Esophagus muscularis mucosa (tissue), 4 donors: Measurements from ENCODE around the gene SNIP1. TPM values are rescaled to one million over a fixed set of nuclear protein-coding genes. Genes with fewer than 3 reads are reported as not detected.

ENCODE experiments used
- DNase-seq: peaks from one replicate; pipeline ENCODE4 v3.0.0-alpha.2; 2017; ENCODE audit errors: extremely low spot score
- H3K27ac ChIP-seq, 4 donors: fragments of 200-600 bp; sonication (generic); replicated peaks in 1 of 4; 1 replicate in 3 of 4; 2 replicates in 1 of 4; pipeline ENCODE4 v1.5.1; 2016 to 2019; ENCODE audit warnings: mild to moderate bottlenecking in 1 of 4
- H3K27me3 ChIP-seq, 4 donors: fragments of 200-600 bp; sonication (generic); one replicate each; pipeline versions ENCODE4 v1.5.1 to v1.6.0; 2016 to 2019
- H3K36me3 ChIP-seq, 4 donors: fragments of 200-600 bp; sonication (generic); one replicate each; pipeline ENCODE4 v1.5.1; 2016 to 2019
- H3K4me1 ChIP-seq, 4 donors: fragments of 200-600 bp; sonication (generic); one replicate each; pipeline ENCODE4 v1.5.1; 2016 to 2019
- H3K4me3 ChIP-seq, 4 donors: fragments of 200-600 bp; sonication (generic); 1 replicate in 2 of 4; 2 replicates in 2 of 4; pipeline ENCODE4 v1.5.1; 2016 to 2019; ENCODE audit warnings: mild to moderate bottlenecking in 4 of 4, moderate library complexity in 1 of 4
- H3K9me3 ChIP-seq, 4 donors: fragments of 200-600 bp; sonication (generic); 1 replicate in 3 of 4; 2 replicates in 1 of 4; pipeline ENCODE4 v1.5.1; 2016 to 2019
- CTCF ChIP-seq, 3 experiments: fragments of 200-600 bp in 2 of 3; fragments of 450-650 bp in 1 of 3; sonication (generic) in 2 of 3; IDR thresholded peaks; one replicate each; pipeline ENCODE4 v1.5.1; 2017 to 2019; ENCODE audit warnings: antibody characterized with exemption in 3 of 3, mild to moderate bottlenecking in 2 of 3, moderate library complexity in 1 of 3
- EP300 ChIP-seq: sonication (generic); formaldehyde crosslinking; IDR thresholded peaks from one replicate; pipeline ENCODE4 v1.6.1; 2017; ENCODE audit warnings: antibody characterized with exemption
- POLR2A ChIP-seq: fragments of 450-650 bp; IDR thresholded peaks from one replicate; pipeline ENCODE4 v1.6.1; 2017; ENCODE audit warnings: antibody characterized with exemption, moderate library complexity, mild to moderate bottlenecking, low read depth
- POLR2AphosphoS5 ChIP-seq, 2 donors: sonication (generic); formaldehyde crosslinking; IDR thresholded peaks; one replicate each; pipeline ENCODE4 v1.6.1; 2017; ENCODE audit warnings: antibody characterized with exemption in 2 of 2
- WGBS: methylation state at CpG from one replicate; pipeline ENCODE4 v1.1.5; 2018; 5-methylcytosine and 5-hydroxymethylcytosine counted together
- intact Hi-C: fragments of 100-400 bp; cut with DNase I; formaldehyde crosslinking; loops from one replicate; pipeline ENCODE4 v1.15.1; 2023
- small RNA-seq, 3 donors: library from RNA; depleted of rRNA; stranded (forward); fragments of <200 nt; gene quantifications; one replicate each; pipeline ENCODE3, GENCODE V24; 2016
- total RNA-seq, 4 donors: library from RNA; depleted of rRNA; stranded (reverse); fragments of >200 nt; gene quantifications; one replicate each; pipeline versions ENCODE4 v1.1.0 to v1.2.1, GENCODE V29; 2016

The SNIP1 gene
- total RNA-seq, 4 donors from 2014 or later, result 9.8 to 19.9 (median 12.1) TPM

GRCh38 chr1:37487619-37487984, 66.5 kb downstream of the SNIP1 start:
- H3K27me3 ChIP-seq, result no peaks in the 10 kb centered on the region
- H3K27ac ChIP-seq, result peak overlapping the region; percentile 72 to 83 (median 76)
- peaks cover 29 to 43% (median 39%) of the 10 kb centered on the region in 4 donors for H3K4me1 ChIP-seq
- no peak for DNase-seq
- no peak overlapping the region for H3K4me3 ChIP-seq
- H3K36me3 ChIP-seq, result peaks cover 39 to 75% (median 63%) of the 10 kb centered on the region in 4 donors
- WGBS, result 83% methylated on average over 5 of the region's 5 CpGs
- no peak for TF ChIP-seq EP300
- TF ChIP-seq CTCF (IDR thresholded peaks at IDR 0.05), result peak in 1 of 3 experiments; percentile 10
- no peaks in the 10 kb centered on the region for H3K9me3 ChIP-seq
- intact Hi-C loops, result loop anchor here (1.0 kb wide), 1 partner anchor 32 kb away; no protein-coding TSS in a partner anchor

GRCh38 chr1:37486680-37487618, 67.1 kb downstream of the SNIP1 start:
- peaks cover 39 to 75% (median 63%) of the 10 kb centered on the region in 4 donors for H3K36me3 ChIP-seq
- TF ChIP-seq EP300, result no peak
- no peak for TF ChIP-seq POLR2A
- peak in 2 of 3 experiments; percentile 99 for TF ChIP-seq CTCF (IDR thresholded peaks at IDR 0.05)
- peak; percentile 64 to 70 for TF ChIP-seq POLR2AphosphoS5 (IDR thresholded peaks at IDR 0.05)

DNA sequence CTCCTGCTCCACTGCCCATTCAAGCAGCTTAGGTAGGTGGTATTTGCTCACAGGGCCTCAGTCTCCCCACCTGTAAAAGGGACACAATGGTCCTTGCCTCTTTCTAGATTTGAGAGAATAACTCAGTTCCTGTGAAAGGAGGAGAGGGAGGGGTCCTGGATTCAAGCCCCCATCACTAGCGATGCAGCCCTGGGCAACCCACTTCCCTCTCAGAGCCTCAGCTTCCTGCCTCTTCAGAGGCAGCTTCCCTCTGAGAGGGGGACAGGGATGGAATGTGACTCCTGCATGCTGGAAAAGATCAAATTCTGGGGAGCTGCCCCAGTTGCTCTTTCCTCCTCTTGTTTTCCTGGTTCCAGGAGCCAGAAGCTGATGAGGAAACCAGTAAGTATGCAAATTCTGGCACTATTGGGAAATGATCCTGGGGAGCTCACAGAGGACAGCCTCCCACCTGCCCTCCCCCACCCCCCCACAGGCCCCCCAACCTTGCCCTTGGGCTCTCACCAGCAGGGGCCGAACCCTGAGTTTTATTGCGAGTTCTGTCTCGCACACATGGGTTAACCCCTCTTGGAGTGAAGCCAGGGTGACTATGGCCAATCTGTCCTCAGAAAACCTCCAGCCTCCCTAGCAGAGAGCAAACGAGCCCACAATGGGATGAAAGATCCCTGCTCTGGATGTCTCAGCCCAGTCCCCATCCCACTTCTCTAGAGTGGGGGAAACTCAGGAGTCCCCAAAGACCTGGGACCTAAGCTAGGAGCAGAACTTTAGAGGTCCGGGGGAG, 68.0 kb downstream of the SNIP1 start:
- Histone ChIP-seq H3K4me1 (peaks cover 29 to 49% (median 41%) of the 10 kb centered on the region in 4 donors), H3K9me3 (no peaks in the 10 kb centered on the region), H3K4me3 (no peak overlapping the region), H3K27me3 (no peaks in the 10 kb centered on the region), H3K36me3 (peaks cover 41 to 75% (median 64%) of the 10 kb centered on the region in 4 donors), H3K27ac (peak overlapping the region; percentile 72 to 83 (median 76))
- intact Hi-C loops, result no loop called here
- no peak for DNase-seq
- WGBS, result 72% methylated on average over 1 of the region's 6 CpGs
- TF ChIP-seq POLR2A (no peak), EP300 (no peak)

More at GRCh38 chr1:37486680-37487618, 67.1 kb downstream of the SNIP1 start:
- intact Hi-C loops, result loop anchor here (1.0 kb wide), 1 partner anchor 32 kb away; no protein-coding TSS in a partner anchor
- peak overlapping the region; percentile 72 to 83 (median 76) for H3K27ac ChIP-seq
- no peaks in the 10 kb centered on the region for H3K9me3 ChIP-seq
- H3K27me3 ChIP-seq, result no peaks in the 10 kb centered on the region
- WGBS, result 10% methylated on average over 8 of the region's 10 CpGs
- peaks cover 29 to 43% (median 39%) of the 10 kb centered on the region in 4 donors for H3K4me1 ChIP-seq
- no peak overlapping the region for H3K4me3 ChIP-seq
- peak; percentile 95 for DNase-seq

Small RNA genes within 50 kb of the gene (small RNA-seq; reads per million reads assigned to genes)
- gene AL034379.1 (0 reads per million in 3 donors), gene MIR5581 (0 reads per million in 3 donors)

Other genes starting within 250 kb of the SNIP1 start
- 10 to 100 TPM in 3 of 4 donors, 1 to 10 TPM in 1; 9.6 to 23.5 (median 11.7) TPM for gene ZC3H12A, start 79.7 kb downstream of the SNIP1 start, total RNA-seq
- gene MEAF6, start 39.5 kb downstream of the SNIP1 start, total RNA-seq, result 100 to 1,000 TPM in 1 of 4 donors, 10 to 100 TPM in 3; 55.2 to 100 (median 78.3) TPM
- 10 to 100 TPM; 10.4 to 15.7 (median 13.6) TPM for gene DNALI1, start 2.6 kb upstream of the SNIP1 start, total RNA-seq
- gene GNL2, start 41.6 kb upstream of the SNIP1 start, total RNA-seq, result 10 to 100 TPM; 25.1 to 36.4 (median 27.0) TPM
- 1 to 10 TPM; 1.0 to 1.8 (median 1.5) TPM for gene RSPO1, start 80.6 kb upstream of the SNIP1 start, total RNA-seq
- gene CDCA8, start 138.2 kb upstream of the SNIP1 start, total RNA-seq, result under 1 TPM in 3 of 4 donors, not detected in 1; 0.26 to 0.42 (median 0.40) TPM
- gene EPHA10, start 210.8 kb upstream of the SNIP1 start, total RNA-seq, result under 1 TPM; 0.17 to 0.83 (median 0.39) TPM
- gene MANEAL, start 239.6 kb upstream of the SNIP1 start, total RNA-seq, result 1 to 10 TPM; 1.2 to 3.3 (median 1.5) TPM